MCF 10A (cell line): ENCODE data around the gene HSD17B2. TPM values are rescaled to one million over a fixed set of nuclear protein-coding genes. Genes with fewer than 3 reads are reported as not detected.

Source experiments
- BruUV-seq: library from RNA; stranded (reverse); fragments of 400-500 nt; replicated peaks from 2 replicates; lab custom pipeline; 2021; lab: Mats Ljungman, UMichigan
- CTCF ChIA-PET: fragments of 300-600 bp; sonication (Branson Sonifier 250); formaldehyde crosslinking; extraction: SDS; loops from one replicate; lab custom pipeline; 2021; ENCODE audit warnings: antibody characterized with exemption, inconsistent platforms; lab: Yijun Ruan, JAX
- POLR2A ChIA-PET: fragments of 300-600, 350-650 bp; sonication (Branson Sonifier 250); formaldehyde crosslinking; extraction: SDS; loops from one replicate; lab custom pipeline; 2020; ENCODE audit warnings: antibody characterized with exemption, inconsistent platforms; lab: Yijun Ruan, JAX
- DNase-seq: peaks from one replicate; pipeline ENCODE4 v3.0.0-alpha.2; 2018; ENCODE audit not compliant: unreplicated experiment
- H3K27ac Mint-ChIP-seq: one replicate; pipeline ENCODE4 v1.8.0; 2022; ENCODE audit warnings: mild to moderate bottlenecking, low read depth, mixed read lengths; ENCODE audit not compliant: unreplicated experiment
- H3K27me3 Mint-ChIP-seq: one replicate; pipeline ENCODE4 v1.8.0; 2022; ENCODE audit warnings: mixed read lengths; ENCODE audit not compliant: insufficient read depth, unreplicated experiment
- H3K36me3 Mint-ChIP-seq: one replicate; pipeline ENCODE4 v1.8.0; 2022; ENCODE audit warnings: mild to moderate bottlenecking, moderate library complexity, mixed read lengths; ENCODE audit not compliant: insufficient read depth, unreplicated experiment
- H3K4me1 Mint-ChIP-seq: one replicate; pipeline ENCODE4 v1.8.0; 2022; ENCODE audit warnings: mixed read lengths; ENCODE audit not compliant: insufficient read depth, unreplicated experiment
- H3K4me3 Mint-ChIP-seq: one replicate; pipeline ENCODE4 v1.8.0; 2022; ENCODE audit warnings: mild to moderate bottlenecking, moderate library complexity, mixed read lengths; ENCODE audit not compliant: unreplicated experiment
- H3K9me3 Mint-ChIP-seq: one replicate; pipeline ENCODE4 v1.8.0; 2022; ENCODE audit warnings: mixed read lengths; ENCODE audit not compliant: unreplicated experiment
- intact Hi-C: fragments of 100-400 bp; cut with micrococcal nuclease; formaldehyde crosslinking; loops from 2 replicates; pipeline ENCODE4 v1.14.1; 2022
- total RNA-seq: library from RNA; stranded (reverse); gene quantifications from 2 replicates; pipeline ENCODE4 v1.2.3, GENCODE V29; 2022
- TF ChIP-seq, protein P1 (sequence below): fragments of 200-600 bp; IDR thresholded peaks from one replicate; pipeline ENCODE4 v1.8.0; 2022; ENCODE audit warnings: antibody characterized with exemption, mild to moderate bottlenecking; ENCODE audit not compliant: unreplicated experiment

Gene HSD17B2
- total RNA-seq, 1 experiment from 2014 or later = 0.93 TPM

GRCh38 chr16:82024316-82024715 lies 10.7 kb upstream of the HSD17B2 start:
- H3K27me3 Mint-ChIP-seq = peaks cover 8% of the 10 kb centered on the region
- no peak for DNase-seq
- TF ChIP-seq, protein P1, sequence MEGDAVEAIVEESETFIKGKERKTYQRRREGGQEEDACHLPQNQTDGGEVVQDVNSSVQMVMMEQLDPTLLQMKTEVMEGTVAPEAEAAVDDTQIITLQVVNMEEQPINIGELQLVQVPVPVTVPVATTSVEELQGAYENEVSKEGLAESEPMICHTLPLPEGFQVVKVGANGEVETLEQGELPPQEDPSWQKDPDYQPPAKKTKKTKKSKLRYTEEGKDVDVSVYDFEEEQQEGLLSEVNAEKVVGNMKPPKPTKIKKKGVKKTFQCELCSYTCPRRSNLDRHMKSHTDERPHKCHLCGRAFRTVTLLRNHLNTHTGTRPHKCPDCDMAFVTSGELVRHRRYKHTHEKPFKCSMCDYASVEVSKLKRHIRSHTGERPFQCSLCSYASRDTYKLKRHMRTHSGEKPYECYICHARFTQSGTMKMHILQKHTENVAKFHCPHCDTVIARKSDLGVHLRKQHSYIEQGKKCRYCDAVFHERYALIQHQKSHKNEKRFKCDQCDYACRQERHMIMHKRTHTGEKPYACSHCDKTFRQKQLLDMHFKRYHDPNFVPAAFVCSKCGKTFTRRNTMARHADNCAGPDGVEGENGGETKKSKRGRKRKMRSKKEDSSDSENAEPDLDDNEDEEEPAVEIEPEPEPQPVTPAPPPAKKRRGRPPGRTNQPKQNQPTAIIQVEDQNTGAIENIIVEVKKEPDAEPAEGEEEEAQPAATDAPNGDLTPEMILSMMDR = no peak
- no TSS peak for BruUV-seq
- POLR2A ChIA-PET = no interaction called here
- intact Hi-C loops = no loop called here
- H3K4me3 Mint-ChIP-seq = no peak overlapping the region
- no peaks in the 10 kb centered on the region for H3K36me3 Mint-ChIP-seq
- CTCF ChIA-PET = interaction anchor here (0.7 kb wide), 1 partner anchor 206 kb away, joined by 4 read pairs; no protein-coding TSS in a partner anchor
- H3K27ac Mint-ChIP-seq = no peak overlapping the region
- no peaks in the 10 kb centered on the region for H3K9me3 Mint-ChIP-seq
- H3K4me1 Mint-ChIP-seq = no peaks in the 10 kb centered on the region

GRCh38 chr16:82024883-82025282 lies 10.2 kb upstream of the HSD17B2 start:
- Mint-ChIP-seq H3K27me3 (peaks cover 3% of the 10 kb centered on the region), H3K27ac (no peak overlapping the region), H3K36me3 (no peaks in the 10 kb centered on the region), H3K4me3 (no peak overlapping the region), H3K9me3 (no peaks in the 10 kb centered on the region), H3K4me1 (no peaks in the 10 kb centered on the region)
- intact Hi-C loops = no loop called here
- CTCF ChIA-PET = no interaction called here
- DNase-seq = no peak
- POLR2A ChIA-PET = no interaction called here
- BruUV-seq = no TSS peak
- TF ChIP-seq, protein P1 = no peak

GRCh38 chr16:82027629-82028064 lies 7.4 kb upstream of the HSD17B2 start:
- Mint-ChIP-seq H3K4me3 (no peak overlapping the region), H3K4me1 (no peaks in the 10 kb centered on the region), H3K27me3 (no peaks in the 10 kb centered on the region), H3K36me3 (no peaks in the 10 kb centered on the region), H3K9me3 (no peaks in the 10 kb centered on the region), H3K27ac (no peak overlapping the region)
- no peak for DNase-seq
- no TSS peak for BruUV-seq
- intact Hi-C loops = no loop called here
- ChIA-PET POLR2A (interaction anchor here (0.6 kb wide), 1 partner anchor 214 kb away, joined by 3 read pairs; no protein-coding TSS in a partner anchor), CTCF (no interaction called here)
- TF ChIP-seq, protein P1 = no peak

GRCh38 chr16:82031116-82032084 lies 3.7 kb upstream of the HSD17B2 start:
- Mint-ChIP-seq H3K27me3 (no peaks in the 10 kb centered on the region), H3K27ac (no peak overlapping the region), H3K4me1 (peaks cover 20% of the 10 kb centered on the region), H3K36me3 (no peaks in the 10 kb centered on the region), H3K9me3 (no peaks in the 10 kb centered on the region), H3K4me3 (no peak overlapping the region)
- BruUV-seq = no TSS peak
- peak; percentile 81 for DNase-seq
- POLR2A ChIA-PET = interaction anchor here (1.0 kb wide), 1 partner anchor 199 kb away, joined by 5 read pairs; no protein-coding TSS in a partner anchor
- TF ChIP-seq, protein P1 = peak; percentile 61
- intact Hi-C loops = loop anchor here (1.0 kb wide), 5 partner anchors 90 to 313 kb away; partner anchors contain the start of gene MPHOSPH6
- CTCF ChIA-PET = interaction anchor here (0.6 to 6.6 kb wide), 22 partner anchors 10 to 1919 kb away, joined by 3 to 128 read pairs (median 4); no protein-coding TSS in a partner anchor
